T47D (cell line): ENCODE measurements around the gene PAH.

ENCODE experiments used
- DNase-seq, 2 experiments: peaks; one replicate each; pipeline versions ENCODE4 v3.0.0 to v3.0.0-alpha.2; 2011 to 2012; ENCODE audit warnings: low read depth in 1 of 2, low spot score in 1 of 2
- JUND ChIP-seq: IDR thresholded peaks from 2 replicates; pipeline ENCODE4 v1.6.1; 2012; ENCODE audit warnings: low read depth
- in situ Hi-C: cut with HindIII; loops from 2 replicates; pipeline ENCODE4 v1.10.0; 2016; ENCODE audit warnings: low sequenced_read_pairs, low pct_unique_long_range_greater_than_20kb

Gene PAH

GRCh38 chr12:102933168-102933567, 16.1 kb upstream of the PAH start:
- in situ Hi-C loops, result no loop called here
- no peak for TF ChIP-seq JUND
- no peak for DNase-seq

GRCh38 chr12:102927220-102927619, 10.2 kb upstream of the PAH start:
- in situ Hi-C loops, result no loop called here
- TF ChIP-seq JUND, result no peak

GRCh38 chr12:102921240-102921639, 4.2 kb upstream of the PAH start:
- no peak for DNase-seq
- TF ChIP-seq JUND, result no peak
- in situ Hi-C loops, result no loop called here

More at GRCh38 chr12:102927220-102927619, 10.2 kb upstream of the PAH start:
- no peak for DNase-seq

GRCh38 chr12:102920271-102920670, 3.2 kb upstream of the PAH start:
- no peak for TF ChIP-seq JUND
- DNase-seq, result no peak
- in situ Hi-C loops, result no loop called here

- no peak for DNase-seq
- in situ Hi-C loops, result no loop called here
- no peak for TF ChIP-seq JUND
Observed at GRCh38 chr12:102918840-102919239, 1.8 kb upstream of the PAH start.

GRCh38 chr12:102916252-102917025, 605 bp downstream of the PAH start:
- TF ChIP-seq JUND, result no peak
- no peak for DNase-seq
- in situ Hi-C loops, result no loop called here

GRCh38 chr12:102913453-102914226, 3.4 kb downstream of the PAH start:
- no peak for DNase-seq
- in situ Hi-C loops, result no loop called here
- no peak for TF ChIP-seq JUND

- in situ Hi-C loops, result no loop called here
- TF ChIP-seq JUND, result no peak
- DNase-seq, result no peak
Observed at GRCh38 chr12:102912258-102912657, 4.8 kb downstream of the PAH start.

GRCh38 chr12:102911320-102911719, 5.7 kb downstream of the PAH start:
- TF ChIP-seq JUND, result no peak
- in situ Hi-C loops, result no loop called here
- no peak for DNase-seq

- no peak for TF ChIP-seq JUND
- no peak for DNase-seq
- in situ Hi-C loops, result no loop called here
Observed at GRCh38 chr12:102910792-102911191, 6.3 kb downstream of the PAH start.

GRCh38 chr12:102910137-102910536, 6.9 kb downstream of the PAH start:
- in situ Hi-C loops, result no loop called here
- no peak for DNase-seq
- no peak for TF ChIP-seq JUND

- in situ Hi-C loops, result no loop called here
- no peak for TF ChIP-seq JUND
Observed at GRCh38 chr12:102907918-102908317, 9.1 kb downstream of the PAH start.

GRCh38 chr12:102905229-102905628, 11.8 kb downstream of the PAH start:
- DNase-seq, result no peak
- TF ChIP-seq JUND, result no peak
- in situ Hi-C loops, result no loop called here

More at GRCh38 chr12:102907918-102908317, 9.1 kb downstream of the PAH start:
- no peak for DNase-seq
